GM23248 (cell line): Measurements from ENCODE around the gene QSOX1.

Source experiments
- EZH2 ChIP-seq: fragments of 200-600 bp; sonication (generic); IDR thresholded peaks from 2 replicates; pipeline ENCODE4 v1.6.1; 2018; ENCODE audit warnings: antibody characterized with exemption, mild to moderate bottlenecking; ENCODE audit not compliant: insufficient read depth, poor library complexity, severe bottlenecking
- EZH2phosphoT487 ChIP-seq: fragments of 200-600 bp; sonication (generic); IDR thresholded peaks from 2 replicates; pipeline ENCODE4 v1.6.1; 2018; ENCODE audit warnings: antibody characterized with exemption, moderate library complexity, mild to moderate bottlenecking, low read depth; ENCODE audit not compliant: insufficient read depth

- TF ChIP-seq EZH2phosphoT487 (no peak), EZH2 (no peak)
Observed at GRCh38 chr1:180160357-180160756, 5.7 kb downstream of the QSOX1 start.
